H1 (cell line): Measurements from ENCODE around the gene INPP5F. TPM values are rescaled to one million over a fixed set of nuclear protein-coding genes. Genes with fewer than 3 reads are reported as not detected.

Experiments
- CTCF ChIA-PET: fragments of 300-600 bp; sonication (Branson Sonifier 250); formaldehyde crosslinking; loops from one replicate; lab custom pipeline; 2021; ENCODE audit not compliant: partially characterized antibody; lab: Charles Lee
- POLR2A ChIA-PET: fragments of 300-600 bp; sonication (Branson Sonifier 250); formaldehyde crosslinking; loops from one replicate; lab custom pipeline; 2021; ENCODE audit warnings: inconsistent platforms; ENCODE audit not compliant: partially characterized antibody; lab: Charles Lee
- DNase-seq, 2 experiments: peaks; one replicate each; pipeline versions ENCODE4 v3.0.0 to v3.0.0-alpha.2; 2010 to 2022; ENCODE audit warnings: low spot score in 2 of 2, low read depth in 1 of 2, mixed read lengths in 1 of 2
- FAIRE-seq: peaks from 2 replicates; lab custom pipeline; 2011; peaks lifted over from hg19 to GRCh38; lab: Jason Lieb, UNC
- H2AFZ ChIP-seq: 2 replicates; pipeline ENCODE4 v1.8.1; 2012; ENCODE audit warnings: low read length, inconsistent platforms
- H2AK5ac ChIP-seq: 2 replicates; pipeline ENCODE4 v1.6.1; 2013; ENCODE audit warnings: low read depth, low read length
- H2BK120ac ChIP-seq: replicated peaks from 2 replicates; pipeline ENCODE3; 2013; ENCODE audit warnings: low read depth, low read length, inconsistent platforms
- H2BK12ac ChIP-seq: 2 replicates; pipeline ENCODE4 v1.6.1; 2013; ENCODE audit warnings: low read depth, low read length
- H2BK15ac ChIP-seq: 2 replicates; pipeline ENCODE4 v1.6.1; 2013; ENCODE audit warnings: low read length
- H2BK20ac ChIP-seq: 2 replicates; pipeline ENCODE4 v1.6.1; 2013; ENCODE audit warnings: low read length
- H2BK5ac ChIP-seq: 2 replicates; pipeline ENCODE4 v1.6.1; 2013; ENCODE audit warnings: low read depth, low read length
- H3K14ac ChIP-seq: 2 replicates; pipeline ENCODE4 v1.6.1; 2013; ENCODE audit warnings: inconsistent platforms; ENCODE audit not compliant: insufficient read length
- H3K18ac ChIP-seq: 2 replicates; pipeline ENCODE4 v1.6.1; 2013; ENCODE audit warnings: low read length; ENCODE audit errors: extremely low read depth
- H3K23ac ChIP-seq: 2 replicates; pipeline ENCODE4 v1.6.1; 2013; ENCODE audit warnings: inconsistent platforms; ENCODE audit not compliant: insufficient read length
- H3K23me2 ChIP-seq: 2 replicates; pipeline ENCODE4 v1.6.1; 2013; ENCODE audit warnings: low read depth, low read length
- H3K27ac ChIP-seq: 2 replicates; pipeline ENCODE4 v1.6.1; 2011; ENCODE audit warnings: low read depth, low read length, inconsistent platforms
- H3K27me3 ChIP-seq, 4 experiments: replicated peaks in 1 of 4; 1 replicate in 1 of 4; 2 replicates in 3 of 4; pipeline versions ENCODE4 v1.6.1 to v1.8.1; 2011 to 2013; ENCODE audit warnings: low read length in 3 of 4, mild to moderate bottlenecking in 3 of 4, inconsistent platforms in 2 of 4, mixed read lengths in 2 of 4, moderate library complexity in 1 of 4; ENCODE audit not compliant: control insufficient read depth in 3 of 4, insufficient read depth in 3 of 4; ENCODE audit errors: extremely low read depth in 1 of 4
- H3K36me3 ChIP-seq, 4 experiments: 2 replicates each; pipeline versions ENCODE4 v1.6.1 to v1.8.1; 2011 to 2013; ENCODE audit warnings: mild to moderate bottlenecking in 4 of 4, low read length in 3 of 4, moderate library complexity in 2 of 4, control low read depth in 1 of 4, inconsistent platforms in 1 of 4; ENCODE audit not compliant: insufficient read depth in 4 of 4, control insufficient read depth in 2 of 4
- H3K4ac ChIP-seq: replicated peaks from 2 replicates; pipeline ENCODE3; 2013; ENCODE audit warnings: low read length, low read depth, mixed read lengths, inconsistent platforms; ENCODE audit not compliant: insufficient read length
- H3K4me1 ChIP-seq, 4 experiments: replicated peaks in 1 of 4; 1 replicate in 1 of 4; 2 replicates in 3 of 4; pipeline versions ENCODE4 v1.6.1 to v1.8.1; 2011 to 2013; ENCODE audit warnings: low read length in 3 of 4, inconsistent platforms in 2 of 4, mixed read lengths in 1 of 4; ENCODE audit not compliant: insufficient read depth in 4 of 4, control insufficient read depth in 3 of 4
- H3K4me2 ChIP-seq, 2 experiments: 2 replicates each; pipeline versions ENCODE4 v1.6.1 to v1.8.1; 2011 to 2013; ENCODE audit warnings: low read depth in 2 of 2, low read length in 2 of 2, control low read depth in 1 of 2, inconsistent platforms in 1 of 2, mild to moderate bottlenecking in 1 of 2; ENCODE audit not compliant: insufficient read depth in 1 of 2
- H3K4me3 ChIP-seq, 4 experiments: fragments of 200-600, 300-600 bp in 1 of 4; sonication (generic), shearing (Covaris generic), sonication (Bioruptor Twin) in 1 of 4; 2 replicates each; pipeline versions ENCODE4 v1.5.1 to v1.8.1; 2011 to 2016; ENCODE audit warnings: low read length in 4 of 4, low read depth in 3 of 4, control low read depth in 2 of 4, inconsistent platforms in 2 of 4, mild to moderate bottlenecking in 2 of 4, mixed read lengths in 1 of 4, moderate library complexity in 1 of 4; ENCODE audit not compliant: insufficient read depth in 2 of 4; ENCODE audit errors: extremely low read depth in 1 of 4
- H3K56ac ChIP-seq: replicated peaks from 2 replicates; pipeline ENCODE3; 2013; ENCODE audit warnings: low read depth, mild to moderate bottlenecking, mixed read lengths, low read length, inconsistent platforms; ENCODE audit not compliant: insufficient read length
- H3K79me1 ChIP-seq: 2 replicates; pipeline ENCODE4 v1.6.1; 2013; ENCODE audit warnings: low read depth, low read length, control low read depth
- H3K79me2 ChIP-seq, 2 experiments: 2 replicates each; pipeline versions ENCODE4 v1.6.1 to v1.8.1; 2012 to 2013; ENCODE audit warnings: low read length in 2 of 2, mild to moderate bottlenecking in 2 of 2, inconsistent platforms in 1 of 2; ENCODE audit not compliant: insufficient read depth in 2 of 2, control insufficient read depth in 1 of 2
- H3K9ac ChIP-seq, 4 experiments: replicated peaks in 1 of 4; 1 replicate in 1 of 4; 2 replicates in 3 of 4; pipeline versions ENCODE4 v1.6.1 to v1.8.1; 2011 to 2013; ENCODE audit warnings: low read depth in 3 of 4, low read length in 3 of 4, control low read depth in 2 of 4, mild to moderate bottlenecking in 2 of 4, moderate library complexity in 2 of 4, inconsistent platforms in 1 of 4; ENCODE audit errors: extremely low read depth in 1 of 4
- H3K9me3 ChIP-seq, 2 experiments: 2 replicates each; pipeline versions ENCODE4 v1.6.1 to v1.8.1; 2012 to 2013; ENCODE audit warnings: mild to moderate bottlenecking in 2 of 2, moderate library complexity in 2 of 2, control low read depth in 1 of 2, inconsistent platforms in 1 of 2, low read depth in 1 of 2, low read length in 1 of 2, mixed read lengths in 1 of 2; ENCODE audit not compliant: insufficient read depth in 2 of 2
- H4K20me1 ChIP-seq, 2 experiments: replicated peaks in 1 of 2; 2 replicates each; pipeline versions ENCODE3 to v1.8.1; 2011 to 2013; ENCODE audit warnings: inconsistent platforms in 2 of 2, low read length in 2 of 2, mild to moderate bottlenecking in 1 of 2; ENCODE audit not compliant: insufficient read depth in 2 of 2, control insufficient read depth in 1 of 2
- H4K5ac ChIP-seq: 2 replicates; pipeline ENCODE4 v1.6.1; 2013; ENCODE audit warnings: low read length, low read depth, mixed read lengths, inconsistent platforms; ENCODE audit not compliant: insufficient read length
- H4K8ac ChIP-seq: 2 replicates; pipeline ENCODE4 v1.8.0; 2013; ENCODE audit warnings: mild to moderate bottlenecking, moderate library complexity, low read length, inconsistent platforms; ENCODE audit not compliant: insufficient read depth; ENCODE audit errors: extremely low read depth
- H4K91ac ChIP-seq: replicated peaks from 2 replicates; pipeline ENCODE3; 2013; ENCODE audit warnings: low read length, mixed read lengths, inconsistent platforms; ENCODE audit not compliant: insufficient read length
- ASH2L ChIP-seq: fragments of 200-600, 300-600 bp; sonication (generic); IDR thresholded peaks from one replicate; pipeline ENCODE4 v1.7.1; 2017; ENCODE audit warnings: low read length
- BACH1 ChIP-seq: IDR thresholded peaks from 2 replicates; pipeline ENCODE4 v1.6.1; 2012; ENCODE audit warnings: low read length, improper control_type of control experiment
- CTBP2 ChIP-seq: IDR thresholded peaks from 2 replicates; pipeline ENCODE4 v1.7.0; 2011; ENCODE audit warnings: borderline replicate concordance, mild to moderate bottlenecking, moderate library complexity, mixed read lengths, low read length; ENCODE audit not compliant: insufficient read depth, insufficient read length
- EP300 ChIP-seq, 2 experiments: IDR thresholded peaks; 1 replicate in 1 of 2; 2 replicates in 1 of 2; pipeline ENCODE4 v1.6.1; 2011 to 2012; ENCODE audit warnings: low read depth in 2 of 2, low read length in 2 of 2, mild to moderate bottlenecking in 2 of 2, borderline replicate concordance in 1 of 2, inconsistent platforms in 1 of 2, moderate library complexity in 1 of 2
- GTF2F1 ChIP-seq: IDR thresholded peaks from 2 replicates; pipeline ENCODE4 v1.6.1; 2012; ENCODE audit warnings: low read depth, low read length, improper control_type of control experiment, borderline replicate concordance
- MAFK ChIP-seq: IDR thresholded peaks from 2 replicates; pipeline ENCODE4 v1.6.1; 2012; ENCODE audit warnings: low read depth, mild to moderate bottlenecking, improper control_type of control experiment, low read length
- NANOG ChIP-seq: IDR thresholded peaks from 2 replicates; pipeline ENCODE4 v1.6.1; 2011; ENCODE audit warnings: low read length, low read depth, mild to moderate bottlenecking, inconsistent platforms; ENCODE audit not compliant: insufficient read depth, poor library complexity, severe bottlenecking
- RBBP5 ChIP-seq: IDR thresholded peaks from 2 replicates; pipeline ENCODE4 v1.7.1; 2012; ENCODE audit warnings: low read depth, mild to moderate bottlenecking, inconsistent platforms, low read length, moderate library complexity, borderline replicate concordance
- RXRA ChIP-seq: IDR thresholded peaks from 2 replicates; pipeline ENCODE4 v1.6.1; 2011; ENCODE audit warnings: low read depth, mild to moderate bottlenecking, low read length, moderate library complexity; ENCODE audit not compliant: insufficient read depth
- SUZ12 ChIP-seq: fragments of 200-600 bp; sonication (generic); IDR thresholded peaks from 2 replicates; pipeline ENCODE4 v1.6.1; 2012; ENCODE audit warnings: mild to moderate bottlenecking, inconsistent platforms, low read length, moderate library complexity, mixed read lengths
- TAF7 ChIP-seq: optimal IDR thresholded peaks from 2 replicates; pipeline ENCODE3; 2011; ENCODE audit warnings: low read depth, mild to moderate bottlenecking, inconsistent platforms, low read length, moderate library complexity, borderline replicate concordance
- WGBS, 2 experiments: shearing (Covaris generic) in 1 of 2; methylation state at CpG; one replicate each; pipeline versions ENCODE4 v1.1.6 to v1.1.7; 2013 to 2015; ENCODE audit warnings: low lambda C conversion rate in 2 of 2, mixed read lengths in 2 of 2, inconsistent platforms in 1 of 2, low coverage in 1 of 2, missing lambda C conversion rate in 1 of 2; ENCODE audit not compliant: insufficient replicate concordance in 2 of 2, insufficient coverage in 1 of 2, insufficient read length in 1 of 2; ENCODE audit errors: extremely low coverage in 1 of 2, missing lambda C conversion rate in 1 of 2; 5-methylcytosine and 5-hydroxymethylcytosine counted together
- polyA plus RNA-seq, 7 experiments: library from polyadenylated mRNA; depleted of rRNA in 3 of 7; stranded (reverse) in 5 of 7; unstranded in 2 of 7; fragments of >200 nt in 5 of 7; fragments of 200-250 nt in 2 of 7; gene quantifications; 1 replicate in 5 of 7; 2 replicates in 1 of 7; 4 replicates in 1 of 7; pipeline versions ENCODE4 v1.2.1 to v1.2.3, GENCODE V29; 2011 to 2013; ENCODE audit warnings: missing spikeins in 2 of 7, mixed read lengths in 2 of 7
- total RNA-seq: library from RNA; stranded (reverse); fragmentation: NEBNext Ultra II Directional; extraction: Animal tissue kit (Norgen Biotek cat#: 25700); gene quantifications from 2 replicates; pipeline ENCODE4 v1.2.1, GENCODE V29; 2021
- TF ChIP-seq, protein P1 (sequence below): IDR thresholded peaks from 2 replicates; pipeline ENCODE4 v1.6.1; 2012; ENCODE audit warnings: inconsistent platforms

Gene INPP5F
- total and polyA plus RNA-seq, 2 of the 8 experiments (the other 6 are each of a cell fraction or from before 2014, with no cell fraction given) = 50.1 to 101 TPM

DNA sequence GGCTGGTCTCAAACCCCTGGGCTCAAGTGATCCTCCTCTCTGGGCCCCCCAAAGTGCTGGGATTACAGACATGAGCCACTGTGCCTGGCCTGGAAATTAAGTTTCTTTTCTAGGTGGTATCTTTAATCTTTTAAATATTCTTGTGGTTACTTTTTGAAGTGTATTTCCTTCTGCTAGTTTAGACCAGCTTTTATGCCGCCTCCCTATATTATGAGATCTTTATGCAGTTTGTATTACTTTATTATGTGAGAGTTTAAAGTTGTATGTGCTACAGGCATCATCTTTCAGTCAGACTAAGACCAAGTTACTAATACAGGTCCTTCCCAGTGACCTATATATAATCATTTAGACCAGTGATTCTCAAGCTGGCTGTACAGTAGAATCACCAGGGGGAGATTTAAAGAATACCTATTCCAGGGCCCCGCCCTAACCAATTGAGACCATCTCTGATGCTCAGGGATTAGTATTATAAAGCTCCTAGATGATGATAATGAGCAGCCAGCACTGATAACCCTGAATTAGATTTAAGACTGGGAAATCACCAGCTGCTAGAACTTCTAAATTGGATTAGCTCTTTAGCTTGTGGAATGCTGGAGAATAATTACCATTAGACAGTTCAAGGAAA is 11.3 kb downstream of the INPP5F start:
- whole genome bisulfite sequencing, 2 experiments = 85% methylated on average over 2 of the region's 2 CpGs; no CpG with 5 or more reads in 1 of the 2 experiments
- FAIRE-seq = no peak
- Histone ChIP-seq H3K27me3 (no peaks in the 10 kb centered on the region), H3K18ac (no peak overlapping the region), H4K5ac (no peak overlapping the region), H3K23ac (no peak overlapping the region), H3K4me3 (no peak overlapping the region), H3K56ac (no peak overlapping the region), H3K4me1 (peaks cover 0 to 15% (median 6%) of the 10 kb centered on the region in 4 experiments; a peak in 3 of 7 replicates), H3K14ac (no peak overlapping the region), H3K9me3 (no peaks in the 10 kb centered on the region), H3K36me3 (no peaks in the 10 kb centered on the region), H2AK5ac (no peak overlapping the region), H4K91ac (no peak overlapping the region), H3K9ac (no peak overlapping the region), H2BK120ac (no peak overlapping the region), H3K79me2 (peaks cover 0 to 61% of the 10 kb centered on the region in 2 experiments; a peak in 2 of 4 replicates), H3K4ac (no peak overlapping the region), H2BK5ac (no peak overlapping the region), H2AFZ (no peak overlapping the region), H4K8ac (no peak overlapping the region), H3K27ac (no peak overlapping the region), H3K23me2 (no peaks in the 10 kb centered on the region), H3K79me1 (no peaks in the 10 kb centered on the region), H2BK15ac (no peak overlapping the region), H2BK20ac (no peak overlapping the region), H3K4me2 (no peak overlapping the region), H4K20me1 (no peaks in the 10 kb centered on the region), H2BK12ac (no peak overlapping the region)
- ChIA-PET POLR2A (interaction anchor here (0.9 to 1.8 kb wide), 3 partner anchors 11 to 83 kb away, joined by 5 to 6 read pairs (median 6); partner anchors contain the start of gene INPP5F), CTCF (interaction anchor here (0.7 to 5.7 kb wide), 8 partner anchors 11 to 130 kb away, joined by 3 to 30 read pairs (median 5); no protein-coding TSS in a partner anchor)
- no peak for DNase-seq
- TF ChIP-seq RXRA = no peak
- TF ChIP-seq, protein P1, sequence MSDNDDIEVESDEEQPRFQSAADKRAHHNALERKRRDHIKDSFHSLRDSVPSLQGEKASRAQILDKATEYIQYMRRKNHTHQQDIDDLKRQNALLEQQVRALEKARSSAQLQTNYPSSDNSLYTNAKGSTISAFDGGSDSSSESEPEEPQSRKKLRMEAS = no peak
- no peak for TF ChIP-seq ASH2L
- TF ChIP-seq NANOG = no peak
- TF ChIP-seq SUZ12 = no peak
- TF ChIP-seq MAFK = no peak
- TF ChIP-seq EP300 (IDR thresholded peaks at IDR 0.05; ENCODE audit: borderline replicate concordance in 1 of 2, low read depth in 2 of 2, low read length in 2 of 2) = no peak
- TF ChIP-seq TAF7 = no peak
- no peak for TF ChIP-seq RBBP5
- no peak for TF ChIP-seq BACH1
- no peak for TF ChIP-seq CTBP2
- TF ChIP-seq GTF2F1 = no peak
